Effector memory CD4-positive, alpha-beta T cell (primary cell): ENCODE results near the gene ALDOB.

ENCODE experiments used
- DNase-seq, 3 donors: peaks; one replicate each; pipeline ENCODE4 v3.0.0-alpha.2; 2020
- H3K27ac ChIP-seq: 2 replicates; pipeline ENCODE4 v1.7.0; 2013; ENCODE audit warnings: mild to moderate bottlenecking, low read length, moderate library complexity; ENCODE audit not compliant: insufficient read depth, poor library complexity, severe bottlenecking
- H3K27me3 ChIP-seq: replicated peaks from 2 replicates; pipeline ENCODE4 v1.7.0; 2013; ENCODE audit warnings: mild to moderate bottlenecking, low read length; ENCODE audit not compliant: insufficient read depth, control insufficient read depth, poor library complexity, severe bottlenecking
- H3K36me3 ChIP-seq: 2 replicates; pipeline ENCODE4 v1.7.0; 2013; ENCODE audit warnings: mild to moderate bottlenecking, low read length, moderate library complexity; ENCODE audit not compliant: control insufficient read depth, insufficient read depth
- H3K4me1 ChIP-seq: 2 replicates; pipeline ENCODE4 v1.7.0; 2013; ENCODE audit warnings: low read length, mild to moderate bottlenecking; ENCODE audit not compliant: control insufficient read depth, insufficient read depth, poor library complexity, severe bottlenecking
- H3K4me3 ChIP-seq: 2 replicates; pipeline ENCODE4 v1.7.0; 2013; ENCODE audit warnings: low read length, low read depth, mild to moderate bottlenecking; ENCODE audit not compliant: insufficient read depth, poor library complexity, severe bottlenecking
- H3K9me3 ChIP-seq: 2 replicates; pipeline ENCODE4 v1.7.0; 2013; ENCODE audit warnings: mild to moderate bottlenecking, low read length, moderate library complexity; ENCODE audit not compliant: control insufficient read depth

Gene ALDOB

DNA sequence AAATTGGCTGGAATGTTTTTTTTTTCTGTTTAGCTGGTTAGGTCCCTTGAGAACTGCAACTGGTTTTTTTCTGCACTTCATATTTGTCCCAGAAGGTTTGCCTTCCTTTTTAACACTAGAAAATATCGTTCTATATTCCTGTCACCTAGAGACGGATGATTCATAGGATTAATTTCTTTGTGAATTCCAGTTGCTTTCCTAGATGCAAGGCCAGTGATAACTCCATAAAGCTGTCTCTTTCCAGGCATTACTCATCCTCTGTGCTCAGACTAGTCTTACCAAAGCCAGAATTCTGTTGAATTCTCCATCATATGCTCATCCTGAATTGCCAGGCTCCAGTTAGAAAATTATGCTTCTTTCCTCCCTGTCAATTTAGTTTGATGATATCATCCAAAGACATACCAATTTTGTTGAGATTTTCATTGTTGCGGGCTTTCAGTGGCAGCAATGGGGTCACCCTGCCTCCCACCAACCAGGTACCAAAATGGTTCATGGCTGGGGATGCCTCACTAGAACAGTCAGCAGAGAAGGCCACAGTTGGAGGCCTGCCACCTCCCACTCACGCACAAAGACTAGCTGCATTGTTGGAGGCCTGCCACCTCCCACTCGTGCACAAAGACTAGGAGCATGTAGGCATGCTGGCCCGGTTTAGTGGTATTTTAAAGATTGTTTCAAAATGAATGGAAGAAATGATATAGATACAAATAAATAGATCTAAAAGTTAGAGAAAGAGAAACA, 59.3 kb downstream of the ALDOB start:
- Histone ChIP-seq H3K27ac (no peak overlapping the region), H3K4me1 (no peaks in the 10 kb centered on the region), H3K9me3 (no peaks in the 10 kb centered on the region), H3K27me3 (no peaks in the 10 kb centered on the region), H3K36me3 (no peaks in the 10 kb centered on the region), H3K4me3 (no peak overlapping the region)
- no peak for DNase-seq

DNA sequence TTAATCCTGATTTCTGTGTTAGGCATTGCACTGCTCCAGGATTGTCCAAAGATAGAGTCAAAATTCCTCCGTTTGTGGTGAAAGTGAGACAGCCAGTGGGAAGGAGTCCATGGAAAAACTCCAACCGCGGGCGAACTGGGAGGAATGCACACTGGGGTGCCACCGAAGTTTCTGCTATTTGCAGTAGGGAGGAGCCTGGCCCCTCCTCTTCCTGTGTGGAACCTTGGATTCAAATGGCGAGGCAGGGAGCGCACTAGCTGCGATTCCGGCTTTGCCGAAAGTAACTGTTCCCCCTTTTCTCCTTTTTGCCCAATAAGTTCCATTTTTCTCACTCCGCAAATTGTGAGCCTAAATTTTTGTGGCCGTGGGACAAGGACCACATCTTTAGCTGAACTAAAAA, 60.0 kb downstream of the ALDOB start:
- no peaks in the 10 kb centered on the region for H3K36me3 ChIP-seq
- DNase-seq = no peak

DNA sequence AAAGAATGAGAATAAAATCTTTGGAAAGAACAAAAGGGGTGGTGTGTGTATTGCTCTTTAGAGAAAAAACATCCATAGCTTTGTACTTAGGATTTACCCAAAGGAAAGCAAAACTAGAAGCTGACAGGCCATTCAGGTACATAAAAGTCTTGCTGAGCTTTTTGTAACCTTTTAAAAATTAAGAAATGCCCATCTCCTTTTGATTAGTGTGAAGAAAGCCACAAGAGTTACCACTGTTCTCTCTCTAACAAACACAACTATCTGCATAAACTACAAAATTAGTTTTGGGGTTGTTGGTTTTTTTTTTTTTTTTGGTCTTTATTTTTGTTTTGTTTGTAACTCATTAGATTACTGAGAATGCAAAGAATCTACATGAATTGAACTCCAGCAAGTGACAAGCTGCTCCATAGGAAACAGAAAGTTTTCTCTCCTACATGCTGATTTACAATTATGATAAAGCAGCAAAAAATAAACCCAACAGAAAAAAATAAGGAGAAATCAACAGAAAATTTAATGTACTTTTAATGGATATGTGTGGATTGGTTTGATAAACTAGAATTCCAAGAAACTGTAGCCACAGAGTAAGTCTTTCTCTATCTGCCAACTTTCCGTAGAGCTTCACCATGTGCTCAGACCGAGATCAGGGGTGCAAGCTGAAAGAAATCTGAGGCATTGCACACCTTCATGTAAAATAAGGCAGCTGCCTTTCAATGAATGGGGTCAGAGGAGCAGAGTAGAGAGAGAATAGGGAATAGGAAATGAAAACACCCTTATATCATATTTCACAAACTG, 63.1 kb downstream of the ALDOB start:
- no peak for DNase-seq
- Histone ChIP-seq H3K36me3 (no peaks in the 10 kb centered on the region), H3K9me3 (no peaks in the 10 kb centered on the region), H3K4me1 (no peaks in the 10 kb centered on the region), H3K27me3 (no peaks in the 10 kb centered on the region), H3K27ac (no peak overlapping the region), H3K4me3 (no peak overlapping the region)

More for the DNA sequence above, 60.0 kb downstream of the ALDOB start:
- H3K27ac ChIP-seq = no peak overlapping the region
- H3K27me3 ChIP-seq = no peaks in the 10 kb centered on the region
- no peaks in the 10 kb centered on the region for H3K4me1 ChIP-seq
- no peaks in the 10 kb centered on the region for H3K9me3 ChIP-seq
- no peak overlapping the region for H3K4me3 ChIP-seq

GRCh38 chr9:101371813-101372212, 63.8 kb downstream of the ALDOB start:
- Histone ChIP-seq H3K36me3 (no peaks in the 10 kb centered on the region), H3K9me3 (no peaks in the 10 kb centered on the region), H3K4me1 (no peaks in the 10 kb centered on the region), H3K27ac (no peak overlapping the region), H3K27me3 (no peaks in the 10 kb centered on the region), H3K4me3 (no peak overlapping the region)
- no peak for DNase-seq
